Measurements from ENCODE around the gene CCSAP.
"Not testable (repeated sequence)": the region's sequence is repeated elsewhere in the genome, so short reads cannot be mapped to it uniquely, and the experiment has no call there.

Gene CCSAP

DNA sequence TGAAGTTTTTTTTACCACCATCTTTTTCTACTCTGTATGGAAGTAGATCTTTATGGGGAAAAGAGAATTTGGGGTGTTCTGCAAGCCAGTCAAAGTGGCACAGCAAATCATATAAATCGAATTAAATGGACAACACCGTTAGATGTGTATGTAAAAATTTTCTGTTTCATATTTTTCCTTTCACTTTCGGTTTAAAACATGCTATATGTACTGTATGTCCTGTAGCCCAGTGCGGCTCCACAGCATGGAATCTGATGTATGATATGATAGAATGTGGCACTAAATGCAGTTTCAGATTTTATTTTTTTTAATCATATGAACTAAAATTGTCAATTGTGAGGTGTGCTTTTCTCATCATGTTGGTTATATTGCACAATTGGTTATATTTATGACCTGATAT, 39.0 kb downstream of the CCSAP start:
- Histone ChIP-seq H3K4me3 (ENCODE audit: low read depth, low read length) (no peak overlapping the region), H3K4me1 (ENCODE audit: control insufficient read depth, insufficient read depth, low read length) (no peaks in the 10 kb centered on the region), H3K27ac (ENCODE audit: low read depth, low read length) (no peak overlapping the region), H3K9me3 (ENCODE audit: control insufficient read depth, insufficient read depth, low read length) (no peaks in the 10 kb centered on the region), H3K9ac (ENCODE audit: low read depth, low read length) (no peak overlapping the region), H3K36me3 (ENCODE audit: control insufficient read depth, insufficient read depth, low read length) (peaks cover 69% of the 10 kb centered on the region), H3K27me3 (ENCODE audit: control insufficient read depth, insufficient read depth, low read length) (no peaks in the 10 kb centered on the region)

DNA sequence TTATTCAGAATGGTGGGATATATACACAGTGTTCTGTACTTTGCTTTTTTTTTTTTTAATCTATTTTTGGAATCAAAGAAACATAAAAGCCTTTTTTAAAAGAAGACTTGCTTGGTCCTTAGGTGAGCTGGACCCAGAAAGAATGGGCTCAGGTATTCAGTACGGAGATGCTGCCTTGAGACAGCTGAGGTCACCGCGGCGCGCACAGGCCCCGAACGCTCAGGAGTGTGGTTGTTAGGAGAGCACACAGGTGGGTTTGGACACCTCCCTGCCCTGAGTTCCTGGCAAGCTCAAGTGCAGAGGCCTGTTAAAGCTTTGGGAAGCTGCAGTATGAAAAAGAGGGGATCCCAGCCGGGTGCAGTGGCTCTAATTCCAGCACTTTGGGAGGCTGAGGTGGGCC, 40.1 kb downstream of the CCSAP start:
- Histone ChIP-seq H3K4me3 (ENCODE audit: low read depth, low read length) (no peak overlapping the region), H3K4me1 (ENCODE audit: control insufficient read depth, insufficient read depth, low read length) (no peaks in the 10 kb centered on the region), H3K27ac (ENCODE audit: low read depth, low read length) (no peak overlapping the region), H3K9ac (ENCODE audit: low read depth, low read length) (no peak overlapping the region), H3K9me3 (ENCODE audit: control insufficient read depth, insufficient read depth, low read length) (no peaks in the 10 kb centered on the region), H3K36me3 (ENCODE audit: control insufficient read depth, insufficient read depth, low read length) (peaks cover 73% of the 10 kb centered on the region), H3K27me3 (ENCODE audit: control insufficient read depth, insufficient read depth, low read length) (no peaks in the 10 kb centered on the region)

DNA sequence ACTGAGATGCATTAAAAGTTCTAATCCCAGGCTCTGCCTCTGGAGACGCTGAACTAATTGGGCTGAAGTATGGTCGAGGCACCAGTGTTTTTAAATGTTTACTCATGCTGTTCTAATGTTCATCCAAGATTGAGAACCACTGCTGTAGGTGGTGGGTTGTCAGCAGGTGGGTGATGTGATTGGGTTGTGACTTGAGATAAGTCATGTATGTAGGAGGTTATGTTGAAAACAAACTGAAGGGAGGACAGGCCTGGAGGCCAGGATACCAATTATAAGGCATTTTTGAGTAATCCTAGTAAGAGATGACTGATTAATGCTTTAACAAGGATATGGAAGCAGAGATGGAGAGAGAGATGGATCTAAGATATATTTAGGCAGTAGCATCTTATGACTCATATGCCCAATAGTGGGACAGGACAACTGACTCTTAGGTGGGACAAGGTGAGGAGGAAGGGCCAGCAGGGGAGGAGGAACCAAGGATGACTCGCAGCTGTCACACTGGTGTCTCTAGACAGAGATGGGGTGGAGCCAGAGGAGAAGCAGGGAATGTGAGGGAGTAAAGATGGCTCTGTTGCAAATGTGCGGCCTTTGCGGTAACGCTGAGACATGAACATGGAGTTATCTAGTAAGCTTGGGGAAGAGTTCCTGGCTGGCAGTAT, 42.6 kb downstream of the CCSAP start:
- H3K27ac ChIP-seq (ENCODE audit: low read depth, low read length) = no peak overlapping the region
- no peak overlapping the region for H3K9ac ChIP-seq (ENCODE audit: low read depth, low read length)
- no peak overlapping the region for H3K4me3 ChIP-seq (ENCODE audit: low read depth, low read length)
- no peaks in the 10 kb centered on the region for H3K9me3 ChIP-seq (ENCODE audit: control insufficient read depth, insufficient read depth, low read length)
- H3K4me1 ChIP-seq (ENCODE audit: control insufficient read depth, insufficient read depth, low read length) = no peaks in the 10 kb centered on the region
- H3K27me3 ChIP-seq (ENCODE audit: control insufficient read depth, insufficient read depth, low read length) = no peaks in the 10 kb centered on the region
- peaks cover 69% of the 10 kb centered on the region for H3K36me3 ChIP-seq (ENCODE audit: control insufficient read depth, insufficient read depth, low read length)

DNA sequence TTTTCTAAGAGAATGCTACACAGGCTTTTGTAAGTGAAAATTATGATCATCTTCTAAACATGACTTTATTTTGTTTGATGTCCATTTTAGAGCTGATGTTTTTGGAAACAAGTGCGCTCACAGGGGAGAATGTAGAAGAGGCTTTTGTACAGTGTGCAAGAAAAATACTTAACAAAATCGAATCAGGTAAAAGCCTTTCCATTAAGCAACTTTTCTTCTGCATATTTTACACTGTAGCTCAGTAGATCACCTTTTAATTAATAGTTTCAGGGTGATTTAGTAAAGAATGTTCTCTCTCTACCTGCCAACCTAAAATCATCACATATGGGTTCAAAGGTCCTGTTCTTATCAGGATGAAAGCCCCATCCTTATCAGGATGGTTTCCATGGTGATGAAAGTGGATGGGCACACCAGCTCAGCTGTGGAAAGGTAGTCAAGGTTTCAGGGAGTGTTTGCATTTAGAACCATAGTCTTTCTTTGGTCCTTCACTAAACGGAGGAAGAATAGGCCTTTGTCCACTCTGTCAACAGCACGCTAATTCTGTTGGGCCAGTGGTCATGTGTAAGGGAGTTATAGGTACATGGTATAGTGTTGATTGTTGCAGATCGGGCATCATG, 43.9 kb downstream of the CCSAP start:
- Histone ChIP-seq H3K9ac (ENCODE audit: low read depth, low read length) (no peak overlapping the region), H3K4me1 (ENCODE audit: control insufficient read depth, insufficient read depth, low read length) (no peaks in the 10 kb centered on the region), H3K36me3 (ENCODE audit: control insufficient read depth, insufficient read depth, low read length) (peaks cover 58% of the 10 kb centered on the region), H3K27me3 (ENCODE audit: control insufficient read depth, insufficient read depth, low read length) (no peaks in the 10 kb centered on the region), H3K9me3 (ENCODE audit: control insufficient read depth, insufficient read depth, low read length) (no peaks in the 10 kb centered on the region), H3K27ac (ENCODE audit: low read depth, low read length) (no peak overlapping the region), H3K4me3 (ENCODE audit: low read depth, low read length) (no peak overlapping the region)

DNA sequence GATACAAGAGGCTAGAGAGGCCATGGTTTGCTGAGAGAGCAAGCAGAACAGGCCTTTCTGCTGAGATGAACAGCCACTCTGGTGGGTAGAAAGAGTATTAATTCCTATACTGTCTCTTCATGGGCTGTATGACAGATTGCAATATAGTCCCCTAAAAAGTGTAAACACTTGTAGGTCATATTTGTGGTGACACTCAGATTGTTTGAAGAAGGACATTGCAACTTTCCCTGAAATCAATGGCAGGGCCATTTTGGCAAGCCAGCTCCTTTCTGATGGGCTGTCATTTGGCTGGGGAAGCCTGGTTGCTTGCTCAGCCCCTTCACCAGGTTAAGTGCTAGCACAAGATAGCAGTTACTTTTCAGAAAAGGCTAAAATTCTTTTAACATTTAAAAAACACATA, 44.4 kb downstream of the CCSAP start:
- H3K4me3 ChIP-seq (ENCODE audit: low read depth, low read length) = no peak overlapping the region
- no peaks in the 10 kb centered on the region for H3K4me1 ChIP-seq (ENCODE audit: control insufficient read depth, insufficient read depth, low read length)
- no peaks in the 10 kb centered on the region for H3K9me3 ChIP-seq (ENCODE audit: control insufficient read depth, insufficient read depth, low read length)
- H3K27me3 ChIP-seq (ENCODE audit: control insufficient read depth, insufficient read depth, low read length) = no peaks in the 10 kb centered on the region
- no peak overlapping the region for H3K27ac ChIP-seq (ENCODE audit: low read depth, low read length)
- H3K36me3 ChIP-seq (ENCODE audit: control insufficient read depth, insufficient read depth, low read length) = peaks cover 52% of the 10 kb centered on the region
- H3K9ac ChIP-seq (ENCODE audit: low read depth, low read length) = no peak overlapping the region

DNA sequence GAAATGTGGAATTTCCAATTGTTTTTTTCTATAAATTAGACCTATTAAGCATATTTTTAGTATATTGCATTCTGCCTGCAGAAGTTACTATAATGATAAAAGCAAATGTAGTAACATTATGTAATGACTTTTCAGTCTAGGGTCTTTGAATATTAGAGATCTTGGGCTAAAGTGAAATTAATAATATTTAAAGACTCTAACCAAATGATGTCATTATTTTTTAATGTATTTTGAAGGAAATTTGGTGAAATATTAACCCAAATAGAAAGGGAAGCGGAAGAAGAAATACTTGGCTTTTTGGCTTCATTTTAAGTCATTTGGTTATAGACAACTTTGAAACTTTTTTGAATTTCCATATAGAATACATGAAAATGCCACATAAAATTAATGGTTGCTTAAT, 45.1 kb downstream of the CCSAP start:
- no peak overlapping the region for H3K9ac ChIP-seq (ENCODE audit: low read depth, low read length)
- no peaks in the 10 kb centered on the region for H3K4me1 ChIP-seq (ENCODE audit: control insufficient read depth, insufficient read depth, low read length)
- H3K27me3 ChIP-seq (ENCODE audit: control insufficient read depth, insufficient read depth, low read length) = no peaks in the 10 kb centered on the region
- no peaks in the 10 kb centered on the region for H3K9me3 ChIP-seq (ENCODE audit: control insufficient read depth, insufficient read depth, low read length)
- no peak overlapping the region for H3K27ac ChIP-seq (ENCODE audit: low read depth, low read length)
- peaks cover 47% of the 10 kb centered on the region for H3K36me3 ChIP-seq (ENCODE audit: control insufficient read depth, insufficient read depth, low read length)
- H3K4me3 ChIP-seq (ENCODE audit: low read depth, low read length) = no peak overlapping the region

DNA sequence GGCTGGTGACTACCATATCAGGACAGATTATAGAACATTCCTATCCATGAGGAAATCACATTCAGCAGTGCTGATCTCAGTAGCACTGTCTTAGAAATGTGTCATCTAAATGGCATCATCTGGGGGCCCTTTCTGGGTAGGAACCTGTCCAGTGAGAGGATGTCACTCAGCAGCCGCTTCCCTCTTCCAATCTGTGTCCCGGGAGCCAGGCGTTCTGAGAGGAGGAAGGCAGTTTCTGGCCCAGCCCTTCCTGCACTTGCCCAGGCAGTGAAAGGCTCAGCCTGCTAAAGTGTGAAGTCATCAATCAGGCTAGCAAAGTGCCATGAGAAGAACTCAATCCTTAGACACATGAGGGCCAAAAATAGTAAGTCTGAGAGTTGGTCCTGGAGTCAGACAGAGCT, 46.3 kb downstream of the CCSAP start:
- Histone ChIP-seq H3K9me3 (ENCODE audit: control insufficient read depth, insufficient read depth, low read length) (no peaks in the 10 kb centered on the region), H3K27me3 (ENCODE audit: control insufficient read depth, insufficient read depth, low read length) (no peaks in the 10 kb centered on the region), H3K9ac (ENCODE audit: low read depth, low read length) (no peak overlapping the region), H3K4me1 (ENCODE audit: control insufficient read depth, insufficient read depth, low read length) (no peaks in the 10 kb centered on the region), H3K27ac (ENCODE audit: low read depth, low read length) (no peak overlapping the region), H3K4me3 (ENCODE audit: low read depth, low read length) (no peak overlapping the region), H3K36me3 (ENCODE audit: control insufficient read depth, insufficient read depth, low read length) (peaks cover 38% of the 10 kb centered on the region)

DNA sequence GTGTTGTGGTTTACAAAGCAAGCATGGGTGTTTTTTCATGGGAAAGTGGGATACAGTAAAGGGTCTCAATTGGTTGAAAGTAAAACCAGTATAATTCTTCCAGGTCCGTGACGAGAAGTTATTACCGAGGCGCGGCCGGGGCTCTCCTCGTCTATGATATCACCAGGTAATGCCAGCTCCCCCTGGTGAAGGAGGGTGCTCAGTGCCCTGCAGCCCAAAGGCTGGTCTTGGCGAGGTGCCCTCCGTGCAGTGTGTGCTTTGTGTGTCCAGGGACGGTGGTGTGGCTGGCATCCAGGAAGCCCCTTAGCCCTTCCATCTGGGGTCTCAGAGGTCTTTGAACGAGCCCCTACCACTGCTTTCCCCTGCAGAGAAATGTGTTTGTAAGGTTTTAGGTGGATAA, 47.1 kb downstream of the CCSAP start:
- H3K27ac ChIP-seq (ENCODE audit: low read depth, low read length) = no peak overlapping the region
- H3K36me3 ChIP-seq (ENCODE audit: control insufficient read depth, insufficient read depth, low read length) = peaks cover 39% of the 10 kb centered on the region
- no peaks in the 10 kb centered on the region for H3K9me3 ChIP-seq (ENCODE audit: control insufficient read depth, insufficient read depth, low read length)
- H3K4me3 ChIP-seq (ENCODE audit: low read depth, low read length) = no peak overlapping the region
- H3K27me3 ChIP-seq (ENCODE audit: control insufficient read depth, insufficient read depth, low read length) = no peaks in the 10 kb centered on the region
- no peak overlapping the region for H3K9ac ChIP-seq (ENCODE audit: low read depth, low read length)
- H3K4me1 ChIP-seq (ENCODE audit: control insufficient read depth, insufficient read depth, low read length) = no peaks in the 10 kb centered on the region

DNA sequence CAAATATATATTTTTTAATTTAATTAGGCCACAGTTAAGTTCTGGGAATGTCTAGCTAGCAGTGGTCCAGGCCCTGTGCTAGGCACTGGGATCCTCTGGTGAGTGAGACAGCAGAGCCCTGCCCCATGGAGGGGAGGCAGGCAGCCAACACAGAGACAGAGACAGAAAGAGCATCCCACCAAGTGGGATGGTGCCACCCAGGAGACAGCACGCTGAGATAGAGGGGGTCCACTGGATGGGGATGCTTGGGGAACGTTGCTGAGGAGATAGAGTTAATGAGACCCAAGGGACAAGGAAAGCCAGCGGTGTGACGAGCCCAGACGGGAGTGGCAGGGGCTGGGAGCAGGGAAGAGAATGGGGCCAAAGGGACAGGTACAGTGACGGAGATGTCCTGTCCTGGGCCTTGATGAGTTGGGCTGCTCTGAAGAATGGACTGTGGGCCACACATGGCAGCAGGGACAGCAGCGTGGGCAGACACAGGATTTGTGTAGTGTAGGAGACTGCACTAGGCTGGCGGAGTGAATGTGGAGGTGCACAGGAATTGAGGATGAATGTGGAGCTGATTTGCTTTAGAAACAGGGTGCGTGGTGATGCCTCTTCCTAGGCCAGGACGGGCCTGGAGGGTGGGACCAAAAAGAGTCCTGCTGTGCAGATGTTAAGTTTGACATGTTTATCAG, 49.2 kb downstream of the CCSAP start:
- H3K36me3 ChIP-seq (ENCODE audit: control insufficient read depth, insufficient read depth, low read length) = peaks cover 34% of the 10 kb centered on the region
- H3K4me1 ChIP-seq (ENCODE audit: control insufficient read depth, insufficient read depth, low read length) = no peaks in the 10 kb centered on the region
- no peak overlapping the region for H3K4me3 ChIP-seq (ENCODE audit: low read depth, low read length)
- no peaks in the 10 kb centered on the region for H3K27me3 ChIP-seq (ENCODE audit: control insufficient read depth, insufficient read depth, low read length)
- no peak overlapping the region for H3K9ac ChIP-seq (ENCODE audit: low read depth, low read length)
- H3K9me3 ChIP-seq (ENCODE audit: control insufficient read depth, insufficient read depth, low read length) = no peaks in the 10 kb centered on the region
- no peak overlapping the region for H3K27ac ChIP-seq (ENCODE audit: low read depth, low read length)

DNA sequence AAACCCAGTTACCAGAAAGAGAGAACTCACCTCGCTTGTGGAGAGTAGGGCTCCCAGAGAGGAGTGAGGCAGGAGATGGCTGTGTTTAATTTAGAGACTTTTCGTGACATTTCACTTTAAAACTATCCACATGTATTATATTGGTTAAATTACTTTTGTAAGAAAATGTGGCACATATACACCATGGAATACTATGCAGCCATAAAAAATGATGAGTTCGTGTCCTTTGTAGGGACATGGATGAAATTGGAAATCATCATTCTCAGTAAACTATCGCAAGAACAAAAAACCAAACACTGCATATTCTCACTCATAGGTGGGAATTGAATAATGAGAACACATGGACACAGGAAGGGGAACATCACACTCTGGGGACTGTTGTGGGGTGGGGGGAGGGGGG, 51.2 kb downstream of the CCSAP start:
- not testable (repeated sequence) for H3K4me3 ChIP-seq (ENCODE audit: low read depth, low read length); H3K27me3 ChIP-seq (ENCODE audit: control insufficient read depth, insufficient read depth, low read length); H3K4me1 ChIP-seq (ENCODE audit: control insufficient read depth, insufficient read depth, low read length); H3K9me3 ChIP-seq (ENCODE audit: control insufficient read depth, insufficient read depth, low read length); H3K9ac ChIP-seq (ENCODE audit: low read depth, low read length); H3K27ac ChIP-seq (ENCODE audit: low read depth, low read length)
- H3K36me3 ChIP-seq (ENCODE audit: control insufficient read depth, insufficient read depth, low read length) = peaks cover 20% of the 10 kb centered on the region

DNA sequence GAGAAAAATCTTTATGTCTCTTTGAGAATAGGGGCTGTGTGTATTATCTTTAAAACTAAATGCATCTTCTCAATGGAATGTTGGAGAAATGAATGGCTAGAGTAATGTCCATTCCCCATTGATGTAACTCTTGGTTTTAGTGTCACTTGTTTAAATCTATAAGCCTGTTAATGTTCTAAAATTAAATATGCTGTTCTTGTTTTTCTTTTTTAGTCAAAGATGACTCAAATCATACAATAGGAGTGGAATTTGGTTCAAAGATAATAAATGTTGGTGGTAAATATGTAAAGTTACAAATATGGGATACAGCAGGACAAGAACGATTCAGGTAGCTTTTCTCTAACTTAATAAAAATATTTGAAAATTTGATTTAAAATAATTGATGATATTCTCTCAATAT, 54.3 kb downstream of the CCSAP start:
- no peak overlapping the region for H3K27ac ChIP-seq (ENCODE audit: low read depth, low read length)
- no peaks in the 10 kb centered on the region for H3K9me3 ChIP-seq (ENCODE audit: control insufficient read depth, insufficient read depth, low read length)
- H3K36me3 ChIP-seq (ENCODE audit: control insufficient read depth, insufficient read depth, low read length) = peaks cover 20% of the 10 kb centered on the region
- peaks cover 3% of the 10 kb centered on the region; the same call in 1 of the 2 replicates for H3K4me1 ChIP-seq (ENCODE audit: control insufficient read depth, insufficient read depth, low read length)
- H3K4me3 ChIP-seq (ENCODE audit: low read depth, low read length) = no peak overlapping the region
- no peaks in the 10 kb centered on the region for H3K27me3 ChIP-seq (ENCODE audit: control insufficient read depth, insufficient read depth, low read length)
- H3K9ac ChIP-seq (ENCODE audit: low read depth, low read length) = no peak overlapping the region

All from HUES48 (cell line).